Measurements from ENCODE around the gene ARRB1. TPM values are rescaled to one million over a fixed set of nuclear protein-coding genes. Genes with fewer than 3 reads are reported as not detected.

The ARRB1 gene
- total and polyA plus RNA-seq, 9 of the 15 experiments (the other 6 are each of a cell fraction or from before 2014, with no cell fraction given) = 6.6 to 45.4 (median 28.5) TPM

- peak; percentile 8 for TF ChIP-seq CTCFL (IDR thresholded peaks at IDR 0.05; ENCODE audit: borderline replicate concordance, insufficient read depth, low read depth, low read length, poor library complexity, severe bottlenecking)
- TF ChIP-seq CAMTA2 (CRISPR knock-in tag; conservative IDR thresholded peaks at IDR 0.05) = no peak
- TF ChIP-seq CC2D1A (IDR thresholded peaks at IDR 0.05) = peak; percentile 71; the same call in 1 of the 2 replicates
- TF ChIP-seq HDAC3 (IDR thresholded peaks at IDR 0.05; ENCODE audit: borderline replicate concordance, partially characterized antibody) = no peak
- TF ChIP-seq ZNF384 (IDR thresholded peaks at IDR 0.05; ENCODE audit: low read depth, low read length) = peak; percentile 92
- peak; percentile 82 for TF ChIP-seq SMC3 (conservative IDR thresholded peaks at IDR 0.05; ENCODE audit: insufficient read depth, low read depth, low read length)
- 0 out of 2 replicates have a peak, but pooled peaks have one; percentile 20 for TF ChIP-seq TRIM28 (IDR thresholded peaks at IDR 0.05)
- 0 out of 2 replicates have a peak, but pooled peaks have one; percentile 6 for TF ChIP-seq GABPB1 (CRISPR knock-in tag; IDR thresholded peaks at IDR 0.05)
- no peak for TF ChIP-seq TCF3 (CRISPR knock-in tag; IDR thresholded peaks at IDR 0.05)
- TF ChIP-seq ZFX (CRISPR knock-in tag; IDR thresholded peaks at IDR 0.05) = no peak
- TF ChIP-seq SMAD1 (IDR thresholded peaks at IDR 0.05; ENCODE audit: low read depth, low read length, partially characterized antibody) = no peak
- peak; percentile 27; the same call in 1 of the 2 replicates for TF ChIP-seq ZBTB17 (CRISPR knock-in tag; IDR thresholded peaks at IDR 0.05)
- TF ChIP-seq CHD2 (IDR thresholded peaks at IDR 0.05; ENCODE audit: low read depth, low read length) = no peak
- no peak for TF ChIP-seq JUNB (CRISPR knock-in tag; conservative IDR thresholded peaks at IDR 0.05)
- peak; percentile 87 for TF ChIP-seq REST (IDR thresholded peaks at IDR 0.05; ENCODE audit: borderline replicate concordance)
- no peak for TF ChIP-seq REST (CRISPR knock-in tag; IDR thresholded peaks at IDR 0.05; ENCODE audit: low read depth)
- no peak for TF ChIP-seq PML (IDR thresholded peaks at IDR 0.05; ENCODE audit: low read length)
- TF ChIP-seq HDAC1 (IDR thresholded peaks at IDR 0.05) = 0 out of 4 replicates have a peak, but pooled peaks of 1 of the 2 experiments have one; percentile 21
- 0 out of 4 replicates have a peak, but pooled peaks of 1 of the 2 experiments have one; percentile 16 for TF ChIP-seq KDM1A (IDR thresholded peaks at IDR 0.05)
Measured at GRCh38 chr11:75328426-75329277, 22.8 kb downstream of the ARRB1 start (continued).
